Kidney (tissue), 14 donors: Measurements from ENCODE around the gene VMO1. TPM values are rescaled to one million over a fixed set of nuclear protein-coding genes. Genes with fewer than 3 reads are reported as not detected.

Source experiments
- DNase-seq, 5 donors: peaks; one replicate each; pipeline ENCODE4 v3.0.0-alpha.2; 2013 to 2020
- FAIRE-seq: peaks from 2 replicates; lab custom pipeline; 2012; peaks lifted over from hg19 to GRCh38; lab: Jason Lieb, UNC
- H3K27ac ChIP-seq, 2 donors: one replicate each; pipeline ENCODE4 v1.7.0; 2013; ENCODE audit warnings: low read depth in 2 of 2, low read length in 2 of 2, inconsistent platforms in 1 of 2
- H3K27me3 ChIP-seq: one replicate; pipeline ENCODE4 v1.7.1; 2013; ENCODE audit warnings: low read length, inconsistent platforms; ENCODE audit not compliant: control insufficient read depth, insufficient read depth
- H3K36me3 ChIP-seq, 3 donors: one replicate each; pipeline versions ENCODE4 v1.7.0 to v1.7.1; 2013; ENCODE audit warnings: low read length in 3 of 3, control low read depth in 1 of 3, inconsistent platforms in 1 of 3; ENCODE audit not compliant: insufficient read depth in 3 of 3, control insufficient read depth in 2 of 3
- H3K4me1 ChIP-seq, 3 donors: one replicate each; pipeline versions ENCODE4 v1.7.0 to v1.7.1; 2013; ENCODE audit warnings: low read length in 3 of 3, inconsistent platforms in 1 of 3, low read depth in 1 of 3; ENCODE audit not compliant: control insufficient read depth in 2 of 3, insufficient read depth in 2 of 3
- H3K4me3 ChIP-seq, 3 donors: one replicate each; pipeline versions ENCODE4 v1.7.0 to v1.8.1; 2013; ENCODE audit warnings: low read length in 3 of 3, control low read depth in 1 of 3, inconsistent platforms in 1 of 3
- H3K9ac ChIP-seq, 3 donors: one replicate each; pipeline versions ENCODE4 v1.7.0 to v1.7.1; 2013; ENCODE audit warnings: low read length in 3 of 3, control low read depth in 1 of 3, inconsistent platforms in 1 of 3
- H3K9me3 ChIP-seq, 3 donors: one replicate each; pipeline versions ENCODE4 v1.7.0 to v1.7.1; 2013; ENCODE audit warnings: low read length in 3 of 3, control low read depth in 1 of 3, inconsistent platforms in 1 of 3; ENCODE audit not compliant: control insufficient read depth in 2 of 3, insufficient read depth in 1 of 3
- intact Hi-C: fragments of 100-400 bp; cut with DNase I; formaldehyde crosslinking; loops from one replicate; pipeline ENCODE4 v1.11.1; 2022
- polyA plus RNA-seq: library from polyadenylated mRNA; stranded (reverse); fragments of 350-450 nt; fragmentation: Illumina TruSeq; extraction: RNeasy Lipid Tissue Mini Kit (QIAGEN cat#74804); gene quantifications from one replicate; pipeline ENCODE4 v1.2.3, GENCODE V29; 2014; ENCODE audit warnings: low read depth, low replicate concordance; ENCODE audit not compliant: insufficient read depth
- total RNA-seq: library from RNA; stranded (reverse); fragmentation: NEBNext Ultra II Directional; extraction: Animal tissue kit (Norgen Biotek cat#: 25700); gene quantifications from one replicate; pipeline ENCODE4 v1.2.1, GENCODE V29; 2021
- TF ChIP-seq, protein P1 (sequence below): IDR thresholded peaks from 3 replicates; pipeline ENCODE4 v1.5.1; 2012; ENCODE audit warnings: mild to moderate bottlenecking, moderate library complexity, borderline replicate concordance; ENCODE audit not compliant: insufficient read depth; ENCODE audit errors: extremely low read depth
- donor health status: control.
- donor health status: control.
- donor health status: control.
- donor health status: control.
- donor health status: control.
- donor health status: DM: yes; HTN: yes; CAD: no.
- donor health status: Normal renal cell carcinoma (clear cell type).

The VMO1 gene
- total and polyA plus RNA-seq, 2 donors from 2014 or later: 2.5 to 3.0 TPM

DNA sequence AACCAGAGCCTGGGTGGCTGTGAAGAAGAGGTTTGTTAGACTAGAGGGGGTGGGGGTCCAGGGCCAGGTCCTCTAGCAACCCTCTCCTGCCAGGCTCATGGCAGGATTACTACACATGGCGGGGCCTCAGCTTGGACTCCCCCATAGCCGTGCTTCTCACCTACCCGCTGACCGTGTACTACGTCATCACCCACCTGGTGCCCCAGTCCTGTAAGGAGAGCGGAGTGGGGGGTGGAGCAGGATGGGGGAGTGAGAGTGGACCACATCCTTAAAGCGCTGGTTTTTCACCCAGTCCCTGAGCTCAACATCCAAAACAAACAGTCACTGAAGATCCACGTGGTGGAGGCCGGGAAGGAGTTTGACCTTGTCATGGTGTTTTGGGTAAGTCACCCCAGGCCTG, 42.3 kb downstream of the VMO1 start:
- FAIRE-seq: no peak
- Histone ChIP-seq H3K4me3 (no peak overlapping the region), H3K27ac (no peak overlapping the region), H3K36me3 (no peaks in the 10 kb centered on the region), H3K9ac (no peak overlapping the region), H3K27me3 (peaks cover 2% of the 10 kb centered on the region), H3K4me1 (peaks cover 0 to 7% (median 0%) of the 10 kb centered on the region in 3 donors), H3K9me3 (no peaks in the 10 kb centered on the region)
- TF ChIP-seq, protein P1, sequence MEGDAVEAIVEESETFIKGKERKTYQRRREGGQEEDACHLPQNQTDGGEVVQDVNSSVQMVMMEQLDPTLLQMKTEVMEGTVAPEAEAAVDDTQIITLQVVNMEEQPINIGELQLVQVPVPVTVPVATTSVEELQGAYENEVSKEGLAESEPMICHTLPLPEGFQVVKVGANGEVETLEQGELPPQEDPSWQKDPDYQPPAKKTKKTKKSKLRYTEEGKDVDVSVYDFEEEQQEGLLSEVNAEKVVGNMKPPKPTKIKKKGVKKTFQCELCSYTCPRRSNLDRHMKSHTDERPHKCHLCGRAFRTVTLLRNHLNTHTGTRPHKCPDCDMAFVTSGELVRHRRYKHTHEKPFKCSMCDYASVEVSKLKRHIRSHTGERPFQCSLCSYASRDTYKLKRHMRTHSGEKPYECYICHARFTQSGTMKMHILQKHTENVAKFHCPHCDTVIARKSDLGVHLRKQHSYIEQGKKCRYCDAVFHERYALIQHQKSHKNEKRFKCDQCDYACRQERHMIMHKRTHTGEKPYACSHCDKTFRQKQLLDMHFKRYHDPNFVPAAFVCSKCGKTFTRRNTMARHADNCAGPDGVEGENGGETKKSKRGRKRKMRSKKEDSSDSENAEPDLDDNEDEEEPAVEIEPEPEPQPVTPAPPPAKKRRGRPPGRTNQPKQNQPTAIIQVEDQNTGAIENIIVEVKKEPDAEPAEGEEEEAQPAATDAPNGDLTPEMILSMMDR: no peak
- intact Hi-C loops: no loop called here
- peak in 1 of 5 donors; percentile 55 for DNase-seq

DNA sequence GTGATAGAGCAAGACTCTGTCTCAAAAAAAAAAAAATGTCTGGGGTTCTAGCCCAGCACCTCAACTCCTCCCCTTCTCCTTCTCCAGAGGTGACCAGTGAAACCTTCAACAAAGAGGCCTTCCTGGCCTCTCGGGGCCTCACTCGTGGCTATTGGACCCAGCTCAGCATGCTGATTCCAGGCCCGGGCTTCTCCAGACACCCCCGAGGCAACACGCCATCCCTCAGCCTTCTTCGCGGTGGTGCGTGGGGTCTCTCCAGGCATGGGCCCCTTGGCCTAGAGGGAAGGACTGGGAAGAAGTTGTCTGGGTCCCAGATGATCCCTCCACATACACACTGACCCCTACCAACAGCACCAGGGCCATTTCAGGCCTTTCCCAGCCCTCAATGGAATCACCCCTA, 42.9 kb downstream of the VMO1 start:
- H3K4me1 ChIP-seq: peaks cover 0 to 5% (median 0%) of the 10 kb centered on the region in 3 donors
- DNase-seq: peak in 1 of 5 donors; percentile 67
- no peak for FAIRE-seq
- H3K9ac ChIP-seq: no peak overlapping the region
- H3K36me3 ChIP-seq: no peaks in the 10 kb centered on the region
- no peaks in the 10 kb centered on the region for H3K9me3 ChIP-seq
- H3K4me3 ChIP-seq: no peak overlapping the region
- H3K27ac ChIP-seq: no peak overlapping the region
- TF ChIP-seq, protein P1: no peak
- intact Hi-C loops: no loop called here
- peaks cover 9% of the 10 kb centered on the region for H3K27me3 ChIP-seq

DNA sequence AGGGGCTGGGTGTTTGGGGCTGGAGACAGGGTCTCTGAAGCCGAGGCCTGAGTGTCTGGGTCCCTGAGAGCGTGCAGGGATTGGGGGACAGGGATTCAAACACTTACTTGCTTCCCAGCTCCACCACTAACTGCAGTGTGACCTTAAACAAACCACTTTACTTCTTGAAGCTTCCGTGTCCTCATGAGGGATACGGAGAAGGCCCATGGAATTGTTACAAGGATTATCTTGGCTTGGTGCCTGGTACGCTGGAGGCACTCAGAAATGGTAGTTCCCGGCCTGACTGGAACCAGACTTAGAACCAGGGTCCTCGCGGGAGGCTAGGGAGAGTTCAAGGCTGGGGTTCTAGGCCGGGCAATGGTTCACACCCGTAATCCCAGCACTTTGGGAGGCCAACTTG, 43.5 kb downstream of the VMO1 start:
- H3K36me3 ChIP-seq: no peaks in the 10 kb centered on the region
- DNase-seq (peak in 1 of 5 donors; percentile 34), FAIRE-seq (no peak)
- H3K9me3 ChIP-seq: no peaks in the 10 kb centered on the region
- peaks cover 11% of the 10 kb centered on the region for H3K27me3 ChIP-seq
- H3K4me3 ChIP-seq: no peak overlapping the region
- TF ChIP-seq, protein P1: no peak
- H3K9ac ChIP-seq: no peak overlapping the region
- no peak overlapping the region for H3K27ac ChIP-seq
- intact Hi-C loops: no loop called here
- peaks cover 0 to 6% (median 0%) of the 10 kb centered on the region in 3 donors for H3K4me1 ChIP-seq

DNA sequence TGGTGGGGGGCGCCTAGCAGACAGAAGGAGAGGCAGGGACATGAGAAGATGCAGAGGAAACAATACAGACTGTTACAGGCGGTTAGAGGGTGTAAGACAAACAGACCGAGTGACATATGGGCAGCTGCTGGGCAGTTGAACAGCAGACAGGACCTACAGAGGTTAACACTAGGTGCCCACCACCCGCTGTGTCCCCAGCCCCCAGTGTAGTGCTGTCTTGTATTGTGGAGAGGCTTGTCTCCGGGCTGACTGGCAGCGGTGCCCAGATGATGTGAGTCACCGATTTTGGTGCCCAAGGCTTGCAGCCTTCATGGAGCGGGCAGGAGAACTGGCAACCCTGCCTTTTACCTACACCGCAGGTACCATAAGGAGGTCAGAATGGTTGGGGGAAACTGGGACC, 44.0 kb downstream of the VMO1 start:
- intact Hi-C loops: no loop called here
- FAIRE-seq (no peak), DNase-seq (peak in 1 of 5 donors; percentile 42)
- TF ChIP-seq, protein P1: no peak
- H3K4me1 ChIP-seq: peaks cover 0 to 6% (median 0%) of the 10 kb centered on the region in 3 donors
- peaks cover 11% of the 10 kb centered on the region for H3K27me3 ChIP-seq
- H3K9ac ChIP-seq: no peak overlapping the region
- no peaks in the 10 kb centered on the region for H3K36me3 ChIP-seq
- H3K27ac ChIP-seq: no peak overlapping the region
- H3K9me3 ChIP-seq: no peaks in the 10 kb centered on the region
- no peak overlapping the region for H3K4me3 ChIP-seq
